ENCODE results near the gene AJAP1. TPM values are rescaled to one million over a fixed set of nuclear protein-coding genes. Genes with fewer than 3 reads are reported as not detected.

The AJAP1 gene
- total and polyA plus RNA-seq, 2 of the 8 experiments (the other 6 are each of a cell fraction or from before 2014, with no cell fraction given): 1.9 to 6.2 TPM

GRCh38 chr1:4787551-4787950 is 133.1 kb downstream of the AJAP1 start:
- Histone ChIP-seq H3K4me3 (ENCODE audit: extremely low read depth in 1 of 4, insufficient read depth in 2 of 4, low read depth in 3 of 4, low read length in 4 of 4) (no peak overlapping the region), H2BK5ac (ENCODE audit: low read depth, low read length) (no peak overlapping the region), H2BK12ac (ENCODE audit: low read depth, low read length) (no peak overlapping the region), H2AFZ (ENCODE audit: low read length) (no peak overlapping the region), H4K91ac (replicated peaks; ENCODE audit: insufficient read length, low read length) (no peak overlapping the region), H3K36me3 (ENCODE audit: control insufficient read depth in 2 of 4, insufficient read depth in 4 of 4, low read length in 3 of 4) (no peaks in the 10 kb centered on the region), H3K9ac (replicated peaks in 1 of 4; ENCODE audit: extremely low read depth in 1 of 4, low read depth in 3 of 4, low read length in 3 of 4) (no peak overlapping the region), H4K20me1 (replicated peaks in 1 of 2; ENCODE audit: control insufficient read depth in 1 of 2, insufficient read depth in 2 of 2, low read length in 2 of 2) (no peaks in the 10 kb centered on the region), H3K27me3 (replicated peaks in 1 of 4; ENCODE audit: control insufficient read depth in 3 of 4, extremely low read depth in 1 of 4, insufficient read depth in 3 of 4, low read length in 3 of 4) (no peaks in the 10 kb centered on the region), H3K18ac (ENCODE audit: extremely low read depth, low read length) (no peak overlapping the region), H3K23ac (ENCODE audit: insufficient read length) (no peak overlapping the region), H4K8ac (ENCODE audit: extremely low read depth, insufficient read depth, low read length) (no peak overlapping the region), H3K14ac (ENCODE audit: insufficient read length) (no peak overlapping the region), H2AK5ac (ENCODE audit: low read depth, low read length) (no peak overlapping the region), H4K5ac (ENCODE audit: insufficient read length, low read depth, low read length) (no peak overlapping the region), H3K56ac (replicated peaks; ENCODE audit: insufficient read length, low read depth, low read length) (no peak overlapping the region), H3K9me3 (ENCODE audit: insufficient read depth in 2 of 2, low read depth in 1 of 2, low read length in 1 of 2) (no peaks in the 10 kb centered on the region), H2BK15ac (ENCODE audit: low read length) (no peak overlapping the region), H3K79me1 (ENCODE audit: low read depth, low read length) (no peaks in the 10 kb centered on the region), H3K4me1 (replicated peaks in 1 of 4; ENCODE audit: control insufficient read depth in 3 of 4, insufficient read depth in 4 of 4, low read length in 3 of 4) (no peaks in the 10 kb centered on the region), H3K27ac (ENCODE audit: low read depth, low read length) (no peak overlapping the region), H3K79me2 (ENCODE audit: control insufficient read depth in 1 of 2, insufficient read depth in 2 of 2, low read length in 2 of 2) (no peaks in the 10 kb centered on the region), H3K23me2 (ENCODE audit: low read depth, low read length) (no peaks in the 10 kb centered on the region; the same call in 1 of the 2 replicates), H2BK20ac (ENCODE audit: low read length) (no peak overlapping the region), H2BK120ac (replicated peaks; ENCODE audit: low read depth, low read length) (no peak overlapping the region), H3K4ac (replicated peaks; ENCODE audit: insufficient read length, low read depth, low read length) (no peak overlapping the region), H3K4me2 (ENCODE audit: insufficient read depth in 1 of 2, low read depth in 2 of 2, low read length in 2 of 2) (no peak overlapping the region)
- FAIRE-seq (no peak), DNase-seq (ENCODE audit: low read depth in 1 of 2, low spot score in 2 of 2) (no peak)
- ChIA-PET CTCF (ENCODE audit: partially characterized antibody) (interaction anchor here (3.4 kb wide), 1 partner anchor 10 kb away, joined by 11 read pairs; no protein-coding TSS in a partner anchor), POLR2A (ENCODE audit: partially characterized antibody) (no interaction called here)
- 87% methylated on average over 5 of the region's 5 CpGs; no CpG with 5 or more reads in 1 of the 2 experiments for WGBS, 2 experiments (ENCODE audit: extremely low coverage in 1 of 2, insufficient coverage in 1 of 2, insufficient read length in 1 of 2, insufficient replicate concordance in 2 of 2, low coverage in 1 of 2, low lambda C conversion rate in 2 of 2, missing lambda C conversion rate in 1 of 2)
- no peak for TF ChIP-seq TBP (IDR thresholded peaks at IDR 0.05; ENCODE audit: low read depth, low read length)
- no peak for TF ChIP-seq CTCF (IDR thresholded peaks at IDR 0.05; ENCODE audit: control extremely low read depth in 1 of 3, insufficient read depth in 1 of 3, low read depth in 1 of 3, low read length in 3 of 3)

Data from H1 (cell line).